ENCODE results near the gene ATP6AP2.

ATP6AP2 gene

GRCh38 chrX:40646489-40647306, 65.9 kb downstream of the ATP6AP2 start:
- DNase-seq = peak; percentile 26

GRCh38 chrX:40647307-40648197, 66.8 kb downstream of the ATP6AP2 start, which contains the start of gene CXorf38:
Gene CXorf38 (minus strand): TSS chrX:40647561. CDS start chrX:40647520, 41 bp downstream.
- peak; percentile 92 for DNase-seq

- peak; percentile 75 for DNase-seq
Measured at GRCh38 chrX:40651620-40652223, 71.0 kb downstream of the ATP6AP2 start.

GRCh38 chrX:40652664-40653063, 71.9 kb downstream of the ATP6AP2 start:
- no peak for DNase-seq

GRCh38 chrX:40653535-40653934, 72.8 kb downstream of the ATP6AP2 start:
- DNase-seq = no peak

Data from CD4-positive, alpha-beta T cell treated with Interleukin-21 for 1 hour (primary cell).